ENCODE data around the gene IMMP2L. TPM values are rescaled to one million over a fixed set of nuclear protein-coding genes. Genes with fewer than 3 reads are reported as not detected.
"Not testable (repeated sequence)": the region's sequence is repeated elsewhere in the genome, so short reads cannot be mapped to it uniquely, and the experiment has no call there.

Gene IMMP2L
- total RNA-seq, 2 experiments from 2014 or later = 17.4 to 30.2 TPM

GRCh38 chr7:111255576-111255975 is 306.7 kb downstream of the IMMP2L start:
- Mint-ChIP-seq H3K36me3 (ENCODE audit: low read depth) (peaks cover 14% of the 10 kb centered on the region), H3K4me1 (ENCODE audit: low read depth) (no peaks in the 10 kb centered on the region), H3K4me3 (no peak overlapping the region), H3K27me3 (no peaks in the 10 kb centered on the region), H3K9me3 (peaks cover 13% of the 10 kb centered on the region), H3K27ac (no peak overlapping the region)
- DNase-seq (no peak), ATAC-seq (no peak)
- TF ChIP-seq CTCF (IDR thresholded peaks at IDR 0.05) = no peak
- ChIA-PET CTCF (no interaction called here), POLR2A (no interaction called here)
- intact Hi-C loops (cut with micrococcal nuclease) = no loop called here

- POLR2A ChIA-PET; CTCF ChIA-PET; H3K4me1 Mint-ChIP-seq (ENCODE audit: low read depth); ATAC-seq; H3K27ac Mint-ChIP-seq; DNase-seq; H3K4me3 Mint-ChIP-seq; intact Hi-C loops (cut with micrococcal nuclease); H3K27me3 Mint-ChIP-seq: not testable (repeated sequence)
- Mint-ChIP-seq H3K9me3 (peaks cover 19% of the 10 kb centered on the region), H3K36me3 (ENCODE audit: low read depth) (peaks cover 24% of the 10 kb centered on the region)
These were observed 310.9 kb downstream of the IMMP2L start for GRCh38 chr7:111251365-111251764.

- intact Hi-C loops (cut with micrococcal nuclease); CTCF ChIA-PET; DNase-seq; H3K27ac Mint-ChIP-seq; H3K4me1 Mint-ChIP-seq (ENCODE audit: low read depth); H3K4me3 Mint-ChIP-seq; H3K27me3 Mint-ChIP-seq; POLR2A ChIA-PET; ATAC-seq: not testable (repeated sequence)
- Mint-ChIP-seq H3K36me3 (ENCODE audit: low read depth) (peaks cover 24% of the 10 kb centered on the region), H3K9me3 (peaks cover 19% of the 10 kb centered on the region)
These were observed 312.5 kb downstream of the IMMP2L start for GRCh38 chr7:111249807-111250206.

- H3K36me3 Mint-ChIP-seq (ENCODE audit: low read depth) = no peaks in the 10 kb centered on the region
- no peak for TF ChIP-seq CTCF (IDR thresholded peaks at IDR 0.05)
- no peaks in the 10 kb centered on the region for H3K9me3 Mint-ChIP-seq
- H3K4me3 Mint-ChIP-seq = no peak overlapping the region
- CTCF ChIA-PET = no interaction called here
- POLR2A ChIA-PET = no interaction called here
- no peaks in the 10 kb centered on the region for H3K27me3 Mint-ChIP-seq
- peaks cover 6% of the 10 kb centered on the region for H3K4me1 Mint-ChIP-seq (ENCODE audit: low read depth)
- no peak for ATAC-seq
- no peak overlapping the region for H3K27ac Mint-ChIP-seq
- intact Hi-C loops (cut with micrococcal nuclease) = no loop called here
- DNase-seq = no peak
These were observed 320.0 kb downstream of the IMMP2L start for GRCh38 chr7:111242141-111242755.

- Mint-ChIP-seq H3K4me1 (ENCODE audit: low read depth) (peaks cover 8% of the 10 kb centered on the region), H3K36me3 (ENCODE audit: low read depth) (peaks cover 9% of the 10 kb centered on the region), H3K4me3 (no peak overlapping the region), H3K27ac (no peak overlapping the region), H3K27me3 (no peaks in the 10 kb centered on the region), H3K9me3 (peaks cover 6% of the 10 kb centered on the region)
- ChIA-PET CTCF (no interaction called here), POLR2A (no interaction called here)
- TF ChIP-seq CTCF (IDR thresholded peaks at IDR 0.05) = no peak
- ATAC-seq (no peak), DNase-seq (no peak)
- intact Hi-C loops (cut with micrococcal nuclease) = no loop called here
These were observed 321.9 kb downstream of the IMMP2L start for GRCh38 chr7:111240371-111240770.

- POLR2A ChIA-PET = no interaction called here
- intact Hi-C loops (cut with micrococcal nuclease) = no loop called here
These were observed 322.9 kb downstream of the IMMP2L start for GRCh38 chr7:111239437-111239836.

More at GRCh38 chr7:111239437-111239836, 322.9 kb downstream of the IMMP2L start:
- Mint-ChIP-seq H3K36me3 (ENCODE audit: low read depth) (peaks cover 9% of the 10 kb centered on the region), H3K9me3 (peaks cover 7% of the 10 kb centered on the region), H3K4me3 (no peak overlapping the region), H3K27me3 (no peaks in the 10 kb centered on the region), H3K27ac (no peak overlapping the region), H3K4me1 (ENCODE audit: low read depth) (peaks cover 8% of the 10 kb centered on the region)
- DNase-seq (no peak), ATAC-seq (no peak)
- CTCF ChIA-PET = no interaction called here
- TF ChIP-seq CTCF (IDR thresholded peaks at IDR 0.05) = no peak

All from activated CD8-positive, alpha-beta T cell treated with anti-CD3 and anti-CD28 coated beads for 36 hours (primary cell).